Prostate gland (tissue), 2 donors: ENCODE measurements around the gene NSD2.

Source experiments
- CTCF ChIP-seq, 4 experiments: fragments of 200-600 bp in 2 of 4; fragments of 450-650 bp in 2 of 4; sonication (generic) in 2 of 4; IDR thresholded peaks; 1 replicate in 3 of 4; 2 replicates in 1 of 4; pipeline ENCODE4 v1.5.1; 2016 to 2019; ENCODE audit warnings: antibody characterized with exemption in 4 of 4, mild to moderate bottlenecking in 2 of 4, moderate library complexity in 2 of 4
- POLR2A ChIP-seq: fragments of 450-650 bp; IDR thresholded peaks from one replicate; pipeline ENCODE4 v1.6.1; 2016; ENCODE audit warnings: antibody characterized with exemption, mild to moderate bottlenecking

DNA sequence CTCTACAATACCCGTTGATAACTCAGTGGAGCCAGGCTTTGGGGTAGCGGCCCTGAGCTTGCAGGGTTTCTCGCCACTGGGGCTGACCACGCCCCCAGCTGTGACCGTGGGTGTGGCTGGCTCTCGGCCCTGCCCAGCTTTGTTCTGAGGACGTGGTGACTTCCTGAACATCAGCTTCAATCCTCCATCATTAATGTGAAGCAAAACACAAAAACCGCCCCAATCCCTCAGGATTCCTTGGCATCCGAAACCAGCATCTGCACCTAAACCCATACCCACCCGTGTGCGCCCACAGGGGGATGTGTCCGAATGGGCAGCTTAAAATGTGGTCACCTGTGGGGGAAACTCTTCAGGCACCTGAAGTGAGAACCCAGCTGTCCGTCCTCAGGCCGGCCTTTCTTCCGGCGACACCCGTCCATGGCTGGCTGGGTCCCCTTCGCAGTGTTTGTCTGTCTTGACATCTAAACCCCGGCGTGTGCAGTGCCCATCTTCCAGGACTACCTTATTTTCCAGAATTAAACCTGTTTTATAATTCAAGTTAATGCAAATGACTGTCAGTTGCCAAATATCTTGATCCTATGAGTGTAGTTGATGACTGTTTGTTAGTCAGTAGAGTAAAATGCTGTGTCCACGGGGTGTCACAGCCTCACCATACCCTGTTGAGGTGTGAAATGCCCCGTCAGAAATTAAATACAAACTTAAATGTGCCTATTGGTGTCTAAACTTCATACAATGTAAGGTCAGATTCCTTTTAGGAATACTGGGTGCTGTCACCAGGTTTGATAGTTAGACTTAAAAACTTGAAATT lies 110.3 kb downstream of the NSD2 start:
- TF ChIP-seq CTCF (IDR thresholded peaks at IDR 0.05) (no peak), POLR2A (no peak)
